Astrocyte of the spinal cord (primary cell): ENCODE measurements around the gene RAB30.

Source experiments
- DNase-seq: peaks from one replicate; pipeline ENCODE4 v3.0.0; 2011; ENCODE audit warnings: low read depth, low spot score
- H3K4me3 ChIP-seq: 2 replicates; pipeline ENCODE4 v1.5.1; 2011; ENCODE audit warnings: low read depth, mild to moderate bottlenecking, low read length, moderate library complexity
- in situ Hi-C: cut with HindIII; loops from 2 replicates; pipeline ENCODE4 v1.10.0; 2017; ENCODE audit warnings: low sequenced_read_pairs
- TF ChIP-seq, protein P1 (sequence below): IDR thresholded peaks from 2 replicates; pipeline ENCODE4 v1.5.1; 2012; ENCODE audit warnings: low read depth, mild to moderate bottlenecking, low read length, inconsistent platforms

RAB30 gene

DNA sequence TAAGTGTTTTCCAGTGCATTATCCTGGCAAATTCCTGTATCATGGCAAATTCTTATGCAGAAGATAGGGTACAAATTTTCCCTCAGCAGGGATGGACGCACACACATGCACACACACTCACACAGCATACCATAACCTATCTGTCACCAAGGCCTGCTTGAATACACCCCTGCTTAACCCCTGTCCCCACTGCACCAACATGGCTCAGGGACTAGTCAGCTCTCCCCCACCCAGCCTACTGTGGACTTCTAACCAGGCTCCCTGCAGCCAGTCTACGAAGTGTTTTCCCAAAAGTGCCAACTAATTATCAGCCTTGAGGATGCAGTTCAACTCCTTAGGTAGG, 63.1 kb downstream of the RAB30 start:
- TF ChIP-seq, protein P1, sequence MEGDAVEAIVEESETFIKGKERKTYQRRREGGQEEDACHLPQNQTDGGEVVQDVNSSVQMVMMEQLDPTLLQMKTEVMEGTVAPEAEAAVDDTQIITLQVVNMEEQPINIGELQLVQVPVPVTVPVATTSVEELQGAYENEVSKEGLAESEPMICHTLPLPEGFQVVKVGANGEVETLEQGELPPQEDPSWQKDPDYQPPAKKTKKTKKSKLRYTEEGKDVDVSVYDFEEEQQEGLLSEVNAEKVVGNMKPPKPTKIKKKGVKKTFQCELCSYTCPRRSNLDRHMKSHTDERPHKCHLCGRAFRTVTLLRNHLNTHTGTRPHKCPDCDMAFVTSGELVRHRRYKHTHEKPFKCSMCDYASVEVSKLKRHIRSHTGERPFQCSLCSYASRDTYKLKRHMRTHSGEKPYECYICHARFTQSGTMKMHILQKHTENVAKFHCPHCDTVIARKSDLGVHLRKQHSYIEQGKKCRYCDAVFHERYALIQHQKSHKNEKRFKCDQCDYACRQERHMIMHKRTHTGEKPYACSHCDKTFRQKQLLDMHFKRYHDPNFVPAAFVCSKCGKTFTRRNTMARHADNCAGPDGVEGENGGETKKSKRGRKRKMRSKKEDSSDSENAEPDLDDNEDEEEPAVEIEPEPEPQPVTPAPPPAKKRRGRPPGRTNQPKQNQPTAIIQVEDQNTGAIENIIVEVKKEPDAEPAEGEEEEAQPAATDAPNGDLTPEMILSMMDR = no peak
- H3K4me3 ChIP-seq = no peak overlapping the region
- peak; percentile 22 for DNase-seq
- in situ Hi-C loops = no loop called here

DNA sequence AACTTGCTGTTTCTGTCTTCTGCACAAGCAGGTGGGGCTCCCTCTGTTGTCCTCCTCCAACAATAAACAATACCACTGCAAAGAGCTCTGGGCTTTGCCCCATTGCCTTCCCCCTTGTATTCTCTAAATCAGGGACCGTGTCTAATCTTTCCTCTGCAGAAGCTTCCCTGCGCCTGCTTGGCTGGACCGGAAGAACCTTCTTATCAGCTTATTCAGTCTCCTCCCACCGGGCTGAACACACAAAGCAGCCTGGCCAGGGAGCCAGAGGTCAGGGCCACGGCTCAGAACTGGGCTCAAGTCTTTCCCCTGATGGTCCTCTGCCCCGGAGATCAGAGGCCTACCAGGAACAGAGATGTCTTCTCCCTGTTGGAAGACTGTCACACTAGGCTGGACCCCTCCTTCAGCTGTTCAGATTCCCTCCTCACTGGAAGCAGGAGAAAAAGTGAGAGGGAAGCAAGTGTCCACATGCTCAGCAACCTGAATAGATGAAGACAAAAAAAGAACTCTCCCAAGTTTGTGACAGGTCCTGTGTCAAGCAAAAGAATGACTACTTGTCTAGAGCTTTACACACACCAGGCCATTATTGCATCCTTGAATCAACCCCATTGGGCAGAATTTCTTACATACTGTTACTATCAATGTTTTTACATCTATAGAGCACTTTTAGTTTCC, 63.7 kb downstream of the RAB30 start:
- in situ Hi-C loops = no loop called here
- no peak overlapping the region for H3K4me3 ChIP-seq
- DNase-seq = no peak
- TF ChIP-seq, protein P1 = no peak

- no peak for DNase-seq
- in situ Hi-C loops = no loop called here
- TF ChIP-seq, protein P1 = no peak
- no peak overlapping the region for H3K4me3 ChIP-seq
These were observed 64.2 kb downstream of the RAB30 start for GRCh38 chr11:83007477-83007876.

DNA sequence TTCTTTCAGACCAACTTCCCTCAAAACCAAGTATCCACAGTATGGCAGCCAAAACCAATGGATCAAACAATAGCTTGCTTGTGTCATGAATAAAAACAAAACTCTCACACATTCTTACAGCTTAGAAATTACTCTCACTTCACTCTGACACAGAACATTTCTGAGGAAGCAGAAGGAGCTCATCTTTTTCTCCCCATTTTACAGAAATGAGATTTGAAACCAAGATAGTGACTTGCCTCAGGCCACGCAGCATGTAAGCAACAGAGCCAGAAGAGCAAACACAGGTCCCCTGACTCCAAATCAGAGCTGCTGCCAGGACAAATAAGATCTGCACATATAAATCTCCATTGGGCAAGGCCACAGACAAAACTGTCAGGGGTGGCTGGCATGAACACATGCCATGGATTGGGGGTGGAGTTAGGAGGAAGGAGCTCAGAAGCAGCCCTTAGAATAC, 64.8 kb downstream of the RAB30 start:
- in situ Hi-C loops = no loop called here
- TF ChIP-seq, protein P1 = no peak
- DNase-seq = no peak
- no peak overlapping the region for H3K4me3 ChIP-seq

GRCh38 chr11:83004746-83005556, 66.7 kb downstream of the RAB30 start:
- no peak overlapping the region for H3K4me3 ChIP-seq
- TF ChIP-seq, protein P1 = no peak
- in situ Hi-C loops = no loop called here
- DNase-seq = no peak

GRCh38 chr11:83002522-83002921, 69.2 kb downstream of the RAB30 start:
- in situ Hi-C loops = no loop called here
- H3K4me3 ChIP-seq = no peak overlapping the region
- TF ChIP-seq, protein P1 = no peak
- no peak for DNase-seq
